TTC549 (cell line): ENCODE measurements around the gene CDK16.

Experiments used
- FAIRE-seq: peaks from 2 replicates; lab custom pipeline; 2012; peaks lifted over from hg19 to GRCh38; lab: Jason Lieb, UNC

The CDK16 gene

GRCh38 chrX:47186096-47186740, 32.3 kb upstream of the CDK16 start:
- FAIRE-seq: no peak

- FAIRE-seq: no peak
Measured at GRCh38 chrX:47187106-47187677, 31.3 kb upstream of the CDK16 start.

- FAIRE-seq: no peak
Measured at GRCh38 chrX:47189906-47190305, 28.6 kb upstream of the CDK16 start.

- peak; percentile 36 for FAIRE-seq
Measured at GRCh38 chrX:47190445-47191269, 27.8 kb upstream of the CDK16 start.

DNA sequence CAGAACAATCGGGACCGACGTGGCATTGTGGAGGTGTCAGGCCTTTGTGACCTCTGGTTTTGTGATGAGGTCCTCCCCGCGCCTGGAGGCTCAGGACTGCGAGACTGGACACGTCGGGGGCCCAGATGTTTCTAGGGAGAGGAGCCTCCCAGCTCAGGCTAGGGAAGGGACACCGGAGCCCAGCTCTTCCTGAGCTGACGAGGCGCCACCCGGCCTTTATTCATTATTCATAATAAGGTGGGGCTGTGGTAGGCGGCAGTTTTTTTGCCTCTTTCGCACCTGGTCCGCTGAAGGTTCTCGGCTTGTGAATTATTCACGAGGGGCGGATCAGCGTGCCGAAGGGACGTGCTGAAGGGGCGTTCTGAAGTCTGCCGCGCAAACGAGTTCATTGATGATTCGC, 27.1 kb upstream of the CDK16 start:
- FAIRE-seq: no peak

GRCh38 chrX:47191806-47192401, 26.6 kb upstream of the CDK16 start:
- no peak for FAIRE-seq

GRCh38 chrX:47193475-47194193, 24.8 kb upstream of the CDK16 start, which contains the start of gene UBA1:
UBA1 (plus strand) TSS chrX:47193829; CDS start chrX:47198803, 4,974 bp downstream.
- peak; percentile 96 for FAIRE-seq

DNA sequence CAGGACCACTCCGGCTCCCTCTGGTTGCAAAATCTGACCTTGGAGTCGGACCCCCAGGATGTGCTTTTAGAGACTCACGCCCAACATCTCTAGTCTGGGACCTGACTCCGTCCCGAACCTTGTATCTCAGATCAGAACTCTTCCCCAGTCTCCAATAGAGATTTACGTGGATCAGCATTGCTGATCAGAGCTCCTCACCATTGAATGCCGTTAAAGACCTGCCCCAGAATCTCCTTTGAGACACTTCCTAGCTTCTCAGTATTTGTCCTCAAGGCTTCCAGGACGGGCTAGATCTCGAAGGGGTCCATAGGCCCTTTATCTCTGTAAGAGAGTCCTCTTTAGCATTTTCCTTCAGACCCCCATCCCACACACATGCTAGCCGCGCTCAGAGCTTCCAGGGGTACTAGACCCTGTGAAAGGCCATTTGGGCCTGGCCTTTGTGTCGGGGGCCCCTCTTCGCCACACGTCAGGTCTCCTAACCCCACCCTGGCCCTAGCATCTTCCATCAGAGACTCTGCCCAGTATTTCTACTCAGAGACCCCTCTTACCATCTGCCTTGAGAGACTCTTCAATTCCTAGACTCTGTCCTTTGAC, 24.2 kb upstream of the CDK16 start:
- no peak for FAIRE-seq

- no peak for FAIRE-seq
Measured at GRCh38 chrX:47196098-47196497, 22.4 kb upstream of the CDK16 start.

- FAIRE-seq: no peak
Measured at GRCh38 chrX:47197526-47197925, 21.0 kb upstream of the CDK16 start.

- no peak for FAIRE-seq
Measured at GRCh38 chrX:47198026-47198686, 20.3 kb upstream of the CDK16 start.

GRCh38 chrX:47198687-47199080, 19.8 kb upstream of the CDK16 start:
- FAIRE-seq: no peak

- FAIRE-seq: no peak
Measured at GRCh38 chrX:47199286-47199685, 19.2 kb upstream of the CDK16 start.

- FAIRE-seq: no peak
Measured at GRCh38 chrX:47200385-47201150, 17.9 kb upstream of the CDK16 start.

DNA sequence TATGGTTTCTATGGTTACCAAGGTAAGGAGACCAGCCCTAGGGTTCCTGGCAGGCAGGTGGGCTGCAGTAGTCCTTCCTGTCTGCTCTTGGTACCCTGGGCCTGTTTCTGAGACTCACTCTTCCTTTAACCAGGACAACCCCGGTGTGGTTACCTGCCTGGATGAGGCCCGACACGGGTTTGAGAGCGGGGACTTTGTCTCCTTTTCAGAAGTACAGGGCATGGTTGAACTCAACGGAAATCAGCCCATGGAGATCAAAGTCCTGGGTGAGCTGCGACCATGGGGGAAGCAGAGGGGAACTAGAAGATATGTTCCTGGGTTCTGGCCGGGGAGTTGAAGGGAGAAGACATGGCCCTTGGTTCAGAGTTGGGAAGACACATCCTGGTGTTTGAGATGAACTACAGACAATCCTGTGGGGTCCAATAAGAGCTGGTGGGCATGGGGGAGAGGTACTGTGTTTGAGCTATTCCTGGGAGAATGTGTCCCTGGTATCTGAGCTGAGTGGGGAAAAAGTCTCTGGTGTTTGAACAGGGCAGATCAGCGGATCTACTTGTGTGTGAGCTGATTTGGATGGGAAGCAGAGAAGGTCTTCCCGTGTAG, 17.0 kb upstream of the CDK16 start:
- no peak for FAIRE-seq

GRCh38 chrX:47202316-47202715, 16.2 kb upstream of the CDK16 start:
- no peak for FAIRE-seq

DNA sequence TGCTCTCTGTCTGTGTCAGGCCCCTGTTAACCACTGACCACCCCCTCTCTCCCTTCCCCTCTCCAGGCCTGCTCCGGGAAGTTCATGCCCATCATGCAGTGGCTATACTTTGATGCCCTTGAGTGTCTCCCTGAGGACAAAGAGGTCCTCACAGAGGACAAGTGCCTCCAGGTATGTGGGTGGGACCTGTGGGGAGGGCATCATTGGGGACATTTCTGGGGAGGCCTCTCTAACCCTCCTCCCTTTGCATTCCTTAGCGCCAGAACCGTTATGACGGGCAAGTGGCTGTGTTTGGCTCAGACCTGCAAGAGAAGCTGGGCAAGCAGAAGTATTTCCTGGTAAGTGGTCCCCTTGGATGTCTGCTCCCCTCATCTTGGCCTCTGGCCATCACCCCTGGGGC, 15.6 kb upstream of the CDK16 start:
- no peak for FAIRE-seq

DNA sequence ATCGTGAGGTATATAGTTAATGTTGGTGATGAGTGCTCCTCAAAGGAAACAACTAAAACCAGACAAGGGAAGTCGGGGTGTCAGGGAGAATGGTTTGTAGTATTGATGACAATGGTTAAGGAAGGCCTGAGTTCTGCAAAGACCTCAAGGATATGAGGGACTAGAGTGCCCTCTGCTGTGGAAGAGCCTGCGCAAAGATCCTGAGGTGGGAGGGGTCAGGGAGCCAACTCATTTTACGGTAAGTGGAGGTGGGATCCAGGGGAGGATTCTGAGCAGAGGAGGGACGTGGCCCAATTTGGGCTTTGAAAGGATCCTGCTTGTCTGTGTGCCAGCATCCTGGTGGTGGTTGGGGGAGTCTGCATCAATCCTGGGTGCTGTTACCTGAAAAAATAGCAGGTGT, 13.5 kb upstream of the CDK16 start:
- FAIRE-seq: no peak

DNA sequence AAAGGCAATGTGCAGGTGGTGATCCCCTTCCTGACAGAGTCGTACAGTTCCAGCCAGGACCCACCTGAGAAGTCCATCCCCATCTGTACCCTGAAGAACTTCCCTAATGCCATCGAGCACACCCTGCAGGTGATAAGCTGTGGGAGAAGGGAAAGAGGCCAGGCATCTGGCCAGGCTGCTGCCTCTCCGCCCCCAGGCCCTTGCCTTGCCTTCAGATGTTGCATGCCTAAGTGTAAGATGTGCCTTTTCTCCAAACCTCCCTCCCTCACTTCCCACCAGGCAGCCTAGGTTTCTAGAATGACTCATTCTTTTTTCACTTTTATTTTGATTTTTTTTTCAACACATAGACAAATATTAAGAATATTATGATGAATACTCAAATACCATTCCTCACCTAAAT, 12.2 kb upstream of the CDK16 start:
- FAIRE-seq: no peak

DNA sequence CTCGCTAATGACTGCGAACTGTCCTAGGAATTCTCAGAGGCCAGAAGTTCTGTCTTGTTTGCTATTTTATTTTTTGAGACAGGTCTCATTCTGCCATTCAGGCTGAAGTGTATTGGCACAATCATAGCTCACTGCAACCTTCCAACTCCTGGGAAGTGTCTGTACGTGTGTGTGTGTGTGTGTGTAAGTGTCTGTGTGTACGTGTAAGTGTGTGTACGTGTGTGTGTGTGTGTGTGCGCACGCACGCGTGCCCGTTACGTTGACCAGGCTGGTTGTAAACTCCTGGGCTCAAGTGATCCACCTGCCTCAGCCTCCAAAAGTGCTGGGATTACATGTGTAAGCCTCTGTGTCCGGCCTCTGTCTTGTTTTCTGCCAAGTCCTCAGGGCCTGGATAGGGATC, 10.4 kb upstream of the CDK16 start:
- no peak for FAIRE-seq
